ENCODE measurements around the gene PSEN2.

The PSEN2 gene

GRCh38 chr1:226882631-226883409, 12.4 kb downstream of the PSEN2 start:
- TF ChIP-seq FOXM1 (IDR thresholded peaks at IDR 0.05; ENCODE audit: borderline replicate concordance, low read depth) (no peak), YY1 (IDR thresholded peaks at IDR 0.05; ENCODE audit: low read depth) (no peak), TCF12 (IDR thresholded peaks at IDR 0.05; ENCODE audit: low read depth) (no peak), NFIC (IDR thresholded peaks at IDR 0.05) (no peak), RAD21 (IDR thresholded peaks at IDR 0.05; ENCODE audit: low read depth) (no peak), ZBTB7A (IDR thresholded peaks at IDR 0.05; ENCODE audit: low read depth) (no peak), EP300 (IDR thresholded peaks at IDR 0.05; ENCODE audit: borderline replicate concordance) (no peak), EGR1 (IDR thresholded peaks at IDR 0.05) (no peak), CREB1 (IDR thresholded peaks at IDR 0.05; ENCODE audit: low read depth) (no peak)

DNA sequence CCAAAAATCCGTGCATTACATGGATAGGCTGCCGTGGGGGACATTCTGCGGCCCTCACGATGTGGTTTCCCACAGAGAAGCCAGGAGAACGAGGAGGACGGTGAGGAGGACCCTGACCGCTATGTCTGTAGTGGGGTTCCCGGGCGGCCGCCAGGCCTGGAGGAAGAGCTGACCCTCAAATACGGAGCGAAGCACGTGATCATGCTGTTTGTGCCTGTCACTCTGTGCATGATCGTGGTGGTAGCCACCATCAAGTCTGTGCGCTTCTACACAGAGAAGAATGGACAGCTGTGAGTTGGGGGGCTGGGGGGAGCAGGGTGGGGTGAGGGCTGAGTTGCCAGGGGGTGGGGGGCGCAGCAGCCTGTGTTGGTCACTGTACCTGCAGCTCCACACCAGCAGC, 13.2 kb downstream of the PSEN2 start:
- no peak for TF ChIP-seq USF1 (IDR thresholded peaks at IDR 0.05)
- TF ChIP-seq MAX (IDR thresholded peaks at IDR 0.05), result no peak
- TF ChIP-seq, protein P1, sequence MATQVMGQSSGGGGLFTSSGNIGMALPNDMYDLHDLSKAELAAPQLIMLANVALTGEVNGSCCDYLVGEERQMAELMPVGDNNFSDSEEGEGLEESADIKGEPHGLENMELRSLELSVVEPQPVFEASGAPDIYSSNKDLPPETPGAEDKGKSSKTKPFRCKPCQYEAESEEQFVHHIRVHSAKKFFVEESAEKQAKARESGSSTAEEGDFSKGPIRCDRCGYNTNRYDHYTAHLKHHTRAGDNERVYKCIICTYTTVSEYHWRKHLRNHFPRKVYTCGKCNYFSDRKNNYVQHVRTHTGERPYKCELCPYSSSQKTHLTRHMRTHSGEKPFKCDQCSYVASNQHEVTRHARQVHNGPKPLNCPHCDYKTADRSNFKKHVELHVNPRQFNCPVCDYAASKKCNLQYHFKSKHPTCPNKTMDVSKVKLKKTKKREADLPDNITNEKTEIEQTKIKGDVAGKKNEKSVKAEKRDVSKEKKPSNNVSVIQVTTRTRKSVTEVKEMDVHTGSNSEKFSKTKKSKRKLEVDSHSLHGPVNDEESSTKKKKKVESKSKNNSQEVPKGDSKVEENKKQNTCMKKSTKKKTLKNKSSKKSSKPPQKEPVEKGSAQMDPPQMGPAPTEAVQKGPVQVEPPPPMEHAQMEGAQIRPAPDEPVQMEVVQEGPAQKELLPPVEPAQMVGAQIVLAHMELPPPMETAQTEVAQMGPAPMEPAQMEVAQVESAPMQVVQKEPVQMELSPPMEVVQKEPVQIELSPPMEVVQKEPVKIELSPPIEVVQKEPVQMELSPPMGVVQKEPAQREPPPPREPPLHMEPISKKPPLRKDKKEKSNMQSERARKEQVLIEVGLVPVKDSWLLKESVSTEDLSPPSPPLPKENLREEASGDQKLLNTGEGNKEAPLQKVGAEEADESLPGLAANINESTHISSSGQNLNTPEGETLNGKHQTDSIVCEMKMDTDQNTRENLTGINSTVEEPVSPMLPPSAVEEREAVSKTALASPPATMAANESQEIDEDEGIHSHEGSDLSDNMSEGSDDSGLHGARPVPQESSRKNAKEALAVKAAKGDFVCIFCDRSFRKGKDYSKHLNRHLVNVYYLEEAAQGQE (IDR thresholded peaks at IDR 0.05; ENCODE audit: low read depth), result no peak
- TF ChIP-seq TAF1 (IDR thresholded peaks at IDR 0.05; ENCODE audit: low read depth), result no peak
- TF ChIP-seq RAD21 (IDR thresholded peaks at IDR 0.05; ENCODE audit: low read depth), result no peak
- TF ChIP-seq FOXM1 (IDR thresholded peaks at IDR 0.05; ENCODE audit: borderline replicate concordance, low read depth), result no peak
- TF ChIP-seq EGR1 (IDR thresholded peaks at IDR 0.05), result no peak
- TF ChIP-seq TEAD4 (IDR thresholded peaks at IDR 0.05), result no peak
- no peak for TF ChIP-seq EP300 (IDR thresholded peaks at IDR 0.05; ENCODE audit: borderline replicate concordance)
- no peak for TF ChIP-seq CEBPB (IDR thresholded peaks at IDR 0.05)

GRCh38 chr1:226884116-226884625, 13.8 kb downstream of the PSEN2 start:
- TF ChIP-seq ZBTB7A (IDR thresholded peaks at IDR 0.05; ENCODE audit: low read depth) (no peak), USF1 (IDR thresholded peaks at IDR 0.05) (no peak), TAF1 (IDR thresholded peaks at IDR 0.05; ENCODE audit: low read depth) (no peak), CEBPB (IDR thresholded peaks at IDR 0.05) (no peak), TCF12 (IDR thresholded peaks at IDR 0.05; ENCODE audit: low read depth) (no peak), YY1 (IDR thresholded peaks at IDR 0.05; ENCODE audit: low read depth) (no peak), FOXM1 (IDR thresholded peaks at IDR 0.05; ENCODE audit: borderline replicate concordance, low read depth) (no peak), RAD21 (IDR thresholded peaks at IDR 0.05; ENCODE audit: low read depth) (no peak), NFIC (IDR thresholded peaks at IDR 0.05) (no peak), EGR1 (IDR thresholded peaks at IDR 0.05) (no peak)
- TF ChIP-seq, protein P1 (IDR thresholded peaks at IDR 0.05; ENCODE audit: low read depth), result no peak

DNA sequence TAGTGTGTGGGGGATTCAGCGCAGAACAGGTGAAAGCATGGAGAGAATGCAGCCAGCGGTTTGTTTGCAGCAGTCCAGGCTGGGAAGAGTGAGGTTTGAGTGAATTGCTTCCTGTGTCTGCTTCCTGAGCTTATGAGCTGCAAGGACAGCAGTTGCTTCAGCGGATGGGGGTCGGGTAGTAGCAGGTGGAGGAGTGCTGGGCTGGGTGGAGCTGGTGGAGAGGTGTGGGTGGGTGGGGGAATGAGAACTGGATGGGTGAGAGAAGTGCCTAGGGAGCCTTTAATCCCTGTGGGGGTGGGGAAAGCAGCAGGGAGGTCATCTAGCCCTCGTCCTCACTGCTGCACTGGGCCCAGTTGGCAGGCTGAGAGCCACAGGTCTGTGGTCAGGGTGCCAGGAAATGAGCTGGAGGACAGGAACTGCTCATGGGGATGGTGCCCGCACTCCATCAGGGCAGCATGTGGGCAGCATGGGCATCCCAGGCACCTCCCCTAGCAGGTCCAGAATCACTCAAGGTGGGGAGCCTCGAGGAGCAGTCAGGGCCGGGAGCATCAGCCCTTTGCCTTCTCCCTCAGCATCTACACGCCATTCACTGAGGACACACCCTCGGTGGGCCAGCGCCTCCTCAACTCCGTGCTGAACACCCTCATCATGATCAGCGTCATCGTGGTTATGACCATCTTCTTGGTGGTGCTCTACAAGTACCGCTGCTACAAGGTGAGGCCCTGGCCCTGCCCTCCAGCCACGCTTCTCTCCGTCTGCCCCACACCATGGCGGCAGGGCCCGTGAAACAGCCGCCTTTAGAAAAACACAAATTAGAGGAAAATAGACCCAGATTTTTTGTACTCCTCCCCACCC, 14.8 kb downstream of the PSEN2 start:
- TF ChIP-seq CREB1 (IDR thresholded peaks at IDR 0.05; ENCODE audit: low read depth) (no peak), TCF12 (IDR thresholded peaks at IDR 0.05; ENCODE audit: low read depth) (no peak), FOXM1 (IDR thresholded peaks at IDR 0.05; ENCODE audit: borderline replicate concordance, low read depth) (no peak), MAX (IDR thresholded peaks at IDR 0.05) (no peak), USF1 (IDR thresholded peaks at IDR 0.05) (no peak), RAD21 (IDR thresholded peaks at IDR 0.05; ENCODE audit: low read depth) (no peak), EGR1 (IDR thresholded peaks at IDR 0.05) (no peak), EP300 (IDR thresholded peaks at IDR 0.05; ENCODE audit: borderline replicate concordance) (no peak), ZBTB7A (IDR thresholded peaks at IDR 0.05; ENCODE audit: low read depth) (no peak), NFIC (IDR thresholded peaks at IDR 0.05) (no peak), CEBPB (IDR thresholded peaks at IDR 0.05) (no peak), TAF1 (IDR thresholded peaks at IDR 0.05; ENCODE audit: low read depth) (no peak), TEAD4 (IDR thresholded peaks at IDR 0.05) (no peak), YY1 (IDR thresholded peaks at IDR 0.05; ENCODE audit: low read depth) (no peak)
- TF ChIP-seq, protein P1 (IDR thresholded peaks at IDR 0.05; ENCODE audit: low read depth), result no peak
